H9 (cell line): ENCODE data around the gene FBXO24. TPM values are rescaled to one million over a fixed set of nuclear protein-coding genes. Genes with fewer than 3 reads are reported as not detected.

Source experiments
- DNase-seq: peaks from one replicate; pipeline ENCODE4 v3.0.0-alpha.2; 2017
- H2AFZ ChIP-seq: one replicate; pipeline ENCODE4 v1.6.1; 2013; ENCODE audit warnings: mild to moderate bottlenecking, low read length, control low read depth, moderate library complexity
- H2AK5ac ChIP-seq: 2 replicates; pipeline ENCODE4 v1.6.1; 2013; ENCODE audit warnings: low read length, control low read depth, mixed read lengths; ENCODE audit not compliant: insufficient read length
- H2BK120ac ChIP-seq: one replicate; pipeline ENCODE4 v1.6.1; 2013; ENCODE audit warnings: low read depth, mild to moderate bottlenecking, low read length, control low read depth, inconsistent platforms; ENCODE audit not compliant: poor library complexity, severe bottlenecking
- H2BK12ac ChIP-seq: 2 replicates; pipeline ENCODE4 v1.6.1; 2013; ENCODE audit warnings: low read length, control low read depth, mixed read lengths, low read depth; ENCODE audit not compliant: insufficient read length
- H2BK15ac ChIP-seq: 2 replicates; pipeline ENCODE4 v1.6.1; 2013; ENCODE audit warnings: low read depth, low read length, control low read depth
- H2BK20ac ChIP-seq: one replicate; pipeline ENCODE4 v1.6.1; 2013; ENCODE audit warnings: low read depth, mild to moderate bottlenecking, low read length, control low read depth, inconsistent platforms; ENCODE audit not compliant: poor library complexity, severe bottlenecking
- H2BK5ac ChIP-seq: 2 replicates; pipeline ENCODE4 v1.6.1; 2013; ENCODE audit warnings: low read length, control low read depth, mixed read lengths; ENCODE audit not compliant: insufficient read length
- H3K14ac ChIP-seq: 2 replicates; pipeline ENCODE4 v1.6.1; 2013; ENCODE audit warnings: low read length, control low read depth; ENCODE audit not compliant: insufficient read depth
- H3K18ac ChIP-seq: 2 replicates; pipeline ENCODE4 v1.6.1; 2013; ENCODE audit warnings: low read depth, mild to moderate bottlenecking, mixed read lengths, low read length, control low read depth; ENCODE audit not compliant: insufficient read length
- H3K23ac ChIP-seq: 2 replicates; pipeline ENCODE4 v1.6.1; 2013; ENCODE audit warnings: low read length, control low read depth, mixed read lengths, low read depth; ENCODE audit not compliant: insufficient read length
- H3K23me2 ChIP-seq: 2 replicates; pipeline ENCODE4 v1.6.1; 2013; ENCODE audit warnings: low read depth, mild to moderate bottlenecking, mixed read lengths, low read length, control low read depth; ENCODE audit not compliant: insufficient read length, poor library complexity, severe bottlenecking
- H3K27ac ChIP-seq: 2 replicates; pipeline ENCODE4 v1.5.1; 2013; ENCODE audit warnings: low read length, control low read depth, mixed read lengths, low read depth; ENCODE audit not compliant: insufficient read length
- H3K27me3 ChIP-seq: 2 replicates; pipeline ENCODE4 v1.6.1; 2013; ENCODE audit warnings: low read length, control low read depth, inconsistent platforms; ENCODE audit not compliant: insufficient read depth
- H3K4ac ChIP-seq: 2 replicates; pipeline ENCODE4 v1.6.1; 2013; ENCODE audit warnings: low read depth, mild to moderate bottlenecking, control low read depth, inconsistent platforms, low read length, moderate library complexity
- H3K4me1 ChIP-seq: 2 replicates; pipeline ENCODE4 v1.6.1; 2013; ENCODE audit warnings: low read length, control low read depth, inconsistent platforms; ENCODE audit not compliant: insufficient read depth
- H3K4me2 ChIP-seq: 2 replicates; pipeline ENCODE4 v1.6.1; 2013; ENCODE audit warnings: low read length, control low read depth, mixed read lengths; ENCODE audit not compliant: insufficient read length, insufficient read depth
- H3K56ac ChIP-seq: 2 replicates; pipeline ENCODE4 v1.6.1; 2013; ENCODE audit warnings: low read depth, mild to moderate bottlenecking, mixed read lengths, low read length, control low read depth; ENCODE audit not compliant: insufficient read length
- H3K79me1 ChIP-seq: 2 replicates; pipeline ENCODE4 v1.6.1; 2013; ENCODE audit warnings: low read depth, mild to moderate bottlenecking, moderate library complexity, low read length, control low read depth, inconsistent platforms; ENCODE audit not compliant: insufficient read depth, poor library complexity, severe bottlenecking
- H3K79me2 ChIP-seq: 2 replicates; pipeline ENCODE4 v1.6.1; 2013; ENCODE audit warnings: low read length, control low read depth, inconsistent platforms; ENCODE audit not compliant: insufficient read depth
- H3K9ac ChIP-seq: 2 replicates; pipeline ENCODE4 v1.6.1; 2013; ENCODE audit warnings: low read length, control low read depth, mixed read lengths; ENCODE audit not compliant: insufficient read length; ENCODE audit errors: extremely low read depth
- H3K9me3 ChIP-seq: one replicate; pipeline ENCODE4 v1.6.1; 2013; ENCODE audit warnings: low read depth, low read length, inconsistent platforms; ENCODE audit not compliant: control insufficient read depth
- H3T11ph ChIP-seq: one replicate; pipeline ENCODE4 v1.6.1; 2013; ENCODE audit warnings: mild to moderate bottlenecking, low read length, control low read depth, inconsistent platforms
- H4K20me1 ChIP-seq: one replicate; pipeline ENCODE4 v1.6.1; 2013; ENCODE audit not compliant: control insufficient read depth, insufficient read length, insufficient read depth
- H4K5ac ChIP-seq: 2 replicates; pipeline ENCODE4 v1.6.1; 2013; ENCODE audit warnings: low read depth, mild to moderate bottlenecking, mixed read lengths, low read length, control low read depth; ENCODE audit not compliant: insufficient read length
- H4K8ac ChIP-seq: replicated peaks from 2 replicates; pipeline ENCODE4 v1.6.1; 2013; ENCODE audit warnings: low read length, control low read depth, mixed read lengths, low read depth; ENCODE audit not compliant: insufficient read length
- H4K91ac ChIP-seq: 2 replicates; pipeline ENCODE4 v1.6.1; 2013; ENCODE audit warnings: low read depth, mild to moderate bottlenecking, moderate library complexity, mixed read lengths, low read length, control low read depth; ENCODE audit not compliant: insufficient read length
- H3K27ac Mint-ChIP-seq, 3 experiments: 2 replicates in 2 of 3; 3 replicates in 1 of 3; pipeline ENCODE4 v1.8.0; 2020 to 2021; ENCODE audit warnings: mixed read lengths in 3 of 3, mild to moderate bottlenecking in 1 of 3, moderate library complexity in 1 of 3
- H3K27me3 Mint-ChIP-seq: 2 replicates; pipeline ENCODE4 v1.8.0; 2021; ENCODE audit warnings: low read depth, mild to moderate bottlenecking, moderate library complexity, mixed read lengths
- H3K36me3 Mint-ChIP-seq, 3 experiments: 2 replicates in 2 of 3; 3 replicates in 1 of 3; pipeline ENCODE4 v1.8.0; 2020 to 2021; ENCODE audit warnings: low read depth in 3 of 3, mixed read lengths in 3 of 3; ENCODE audit not compliant: insufficient read depth in 1 of 3
- H3K4me1 Mint-ChIP-seq, 2 experiments: 2 replicates each; pipeline ENCODE4 v1.8.0; 2020; ENCODE audit warnings: mixed read lengths in 2 of 2
- H3K4me3 Mint-ChIP-seq, 2 experiments: 2 replicates in 1 of 2; 3 replicates in 1 of 2; pipeline ENCODE4 v1.8.0; 2020 to 2021; ENCODE audit warnings: mild to moderate bottlenecking in 2 of 2, mixed read lengths in 2 of 2, moderate library complexity in 1 of 2
- H3K9me3 Mint-ChIP-seq, 2 experiments: 2 replicates in 1 of 2; 3 replicates in 1 of 2; pipeline ENCODE4 v1.8.0; 2020; ENCODE audit warnings: mild to moderate bottlenecking in 2 of 2, mixed read lengths in 2 of 2, moderate library complexity in 1 of 2
- CTCF ChIP-seq: fragments of 200-600 bp; sonication (generic); conservative IDR thresholded peaks from 3 replicates; pipeline ENCODE4 v1.8.0; 2021; ENCODE audit warnings: antibody characterized with exemption, mild to moderate bottlenecking
- WGBS: extraction: QIAGEN DNeasy Blood & Tissue Kit; methylation state at CpG from one replicate; pipeline ENCODE4 v1.1.7; 2013; ENCODE audit warnings: missing lambda C conversion rate, low lambda C conversion rate, mixed read lengths; ENCODE audit not compliant: insufficient read length; ENCODE audit errors: extremely low coverage; 5-methylcytosine and 5-hydroxymethylcytosine counted together
- total RNA-seq: library from RNA; stranded (reverse); gene quantifications from 2 replicates; pipeline ENCODE4 v1.2.1, GENCODE V29; 2021

FBXO24 gene
- total RNA-seq, 1 experiment from 2014 or later, result 0.85 TPM

GRCh38 chr7:100544967-100545359 lies 41.2 kb upstream of the FBXO24 start:
- no peak overlapping the region for H4K5ac ChIP-seq
- Mint-ChIP-seq H3K4me3 (no peak overlapping the region), H3K27ac (peak overlapping the region in 1 of 3 experiments; percentile 44; a peak in 1 of 7 replicates), H3K36me3 (peaks cover 0 to 3% (median 0%) of the 10 kb centered on the region in 3 experiments; a peak in 2 of 7 replicates), H3K4me1 (peaks cover 71 to 75% of the 10 kb centered on the region in 2 experiments), H3K27me3 (peaks cover 14% of the 10 kb centered on the region), H3K9me3 (no peaks in the 10 kb centered on the region; a peak in 1 of 5 replicates)
- no peak overlapping the region for H3K4me2 ChIP-seq
- H3K23ac ChIP-seq, result no peak overlapping the region
- no peaks in the 10 kb centered on the region for H3K27me3 ChIP-seq
- H2BK120ac ChIP-seq, result no peak overlapping the region
- H3K23me2 ChIP-seq, result peaks cover 3% of the 10 kb centered on the region
- no peaks in the 10 kb centered on the region for H4K20me1 ChIP-seq
- WGBS, result no CpG with 5 or more reads among the region's 1 CpG
- no peak overlapping the region for H2AK5ac ChIP-seq
- no peak overlapping the region for H3K4ac ChIP-seq
- H2AFZ ChIP-seq, result no peak overlapping the region
- no peak overlapping the region for H2BK5ac ChIP-seq
- H4K91ac ChIP-seq, result no peak overlapping the region
- no peak overlapping the region for H3T11ph ChIP-seq
- no peak overlapping the region for H4K8ac ChIP-seq
- no peak overlapping the region for H3K27ac ChIP-seq
- no peak for DNase-seq
- no peaks in the 10 kb centered on the region for H3K79me2 ChIP-seq
- H3K9me3 ChIP-seq, result no peaks in the 10 kb centered on the region
- H3K14ac ChIP-seq, result no peak overlapping the region
- no peak overlapping the region for H2BK15ac ChIP-seq
- no peak overlapping the region for H3K56ac ChIP-seq
- no peak overlapping the region for H3K9ac ChIP-seq
- H2BK20ac ChIP-seq, result no peak overlapping the region
- H3K4me1 ChIP-seq, result peaks cover 19% of the 10 kb centered on the region
- no peak overlapping the region for H2BK12ac ChIP-seq
- no peaks in the 10 kb centered on the region for H3K79me1 ChIP-seq
- TF ChIP-seq CTCF, result no peak
- no peak overlapping the region for H3K18ac ChIP-seq
